B cell (primary cell): ENCODE data around the gene C10orf90. TPM values are rescaled to one million over a fixed set of nuclear protein-coding genes. Genes with fewer than 3 reads are reported as not detected.

Experiments
- ATAC-seq: fragments of 200-7000 bp; cut with Tn5 transposase; one replicate; pipeline ENCODE4 v1.10.0; 2021; ENCODE audit warnings: low read depth, mild to moderate bottlenecking, moderate number of reproducible peaks, moderate library complexity
- CTCF ChIA-PET: fragments of 350-600 bp; sonication (Branson Sonifier 250); formaldehyde crosslinking; loops from one replicate; lab custom pipeline; 2021; ENCODE audit warnings: antibody characterized with exemption, inconsistent platforms; lab: Charles Lee
- POLR2A ChIA-PET: fragments of 350-600 bp; sonication (Branson Sonifier 250); formaldehyde crosslinking; loops from one replicate; lab custom pipeline; 2021; ENCODE audit warnings: antibody characterized with exemption; lab: Charles Lee
- DNase-seq: peaks from one replicate; pipeline ENCODE4 v3.0.0; 2013
- H2AFZ ChIP-seq: 2 replicates; pipeline ENCODE4 v1.6.1; 2012; ENCODE audit warnings: mild to moderate bottlenecking, low read depth, low read length; ENCODE audit not compliant: insufficient read depth, poor library complexity, severe bottlenecking
- H3K27ac ChIP-seq, 2 donors: 1 replicate in 1 of 2; 2 replicates in 1 of 2; pipeline ENCODE4 v1.5.1; 2012 to 2013; ENCODE audit warnings: low read length in 2 of 2, mild to moderate bottlenecking in 2 of 2, moderate library complexity in 1 of 2
- H3K27me3 ChIP-seq, 4 experiments: fragments of 200-600 bp in 1 of 4; sonication (generic) in 1 of 4; replicated peaks in 1 of 4; 1 replicate in 2 of 4; 2 replicates in 2 of 4; pipeline versions ENCODE4 v1.6.1 to v1.7.0; 2013 to 2016; ENCODE audit warnings: low read length in 3 of 4, mild to moderate bottlenecking in 2 of 4, mixed read lengths in 1 of 4, moderate library complexity in 1 of 4; ENCODE audit not compliant: insufficient read depth in 4 of 4, control insufficient read depth in 3 of 4; ENCODE audit errors: control extremely low read depth in 1 of 4
- H3K36me3 ChIP-seq, 2 experiments: replicated peaks in 1 of 2; 1 replicate in 1 of 2; 2 replicates in 1 of 2; pipeline versions ENCODE4 v1.6.1 to v1.7.1; 2013; ENCODE audit warnings: low read length in 1 of 2; ENCODE audit not compliant: insufficient read depth in 2 of 2, control insufficient read depth in 1 of 2; ENCODE audit errors: control extremely low read depth in 1 of 2, extremely low read depth in 1 of 2
- H3K4me1 ChIP-seq, 2 donors: fragments of 200-600 bp in 1 of 2; sonication (generic) in 1 of 2; 1 replicate in 1 of 2; 2 replicates in 1 of 2; pipeline versions ENCODE4 v1.5.1 to v1.6.1; 2013 to 2017; ENCODE audit warnings: low read length in 2 of 2; ENCODE audit not compliant: control insufficient read depth in 2 of 2, insufficient read depth in 2 of 2
- H3K4me2 ChIP-seq: replicated peaks from 2 replicates; pipeline ENCODE3; 2012; ENCODE audit warnings: mild to moderate bottlenecking, low read depth, low read length; ENCODE audit not compliant: poor library complexity, severe bottlenecking
- H3K4me3 ChIP-seq, 5 experiments: fragments of 200-600 bp in 1 of 5; sonication (generic) in 1 of 5; 1 replicate in 3 of 5; 2 replicates in 2 of 5; pipeline versions ENCODE4 v1.5.1 to v1.7.0; 2011 to 2016; ENCODE audit warnings: low read length in 4 of 5, mild to moderate bottlenecking in 4 of 5, low read depth in 2 of 5, control low read depth in 1 of 5, moderate library complexity in 1 of 5; ENCODE audit not compliant: insufficient read depth in 1 of 5; ENCODE audit errors: control extremely low read depth in 1 of 5, extremely low read depth in 1 of 5
- H3K79me2 ChIP-seq: fragments of 200-600 bp; sonication (generic); one replicate; pipeline ENCODE4 v1.6.0; 2016; ENCODE audit warnings: low read length; ENCODE audit not compliant: control insufficient read depth, insufficient read depth
- H3K9ac ChIP-seq: fragments of 200-600 bp; sonication (generic); 2 replicates; pipeline ENCODE4 v1.6.1; 2017; ENCODE audit warnings: mild to moderate bottlenecking, low read length, moderate library complexity
- H3K9me3 ChIP-seq, 3 donors: one replicate each; pipeline versions ENCODE4 v1.6.1 to v1.7.1; 2013; ENCODE audit warnings: low read length in 2 of 3; ENCODE audit not compliant: control insufficient read depth in 2 of 3, insufficient read depth in 1 of 3; ENCODE audit errors: control extremely low read depth in 1 of 3
- H4K20me1 ChIP-seq: 2 replicates; pipeline ENCODE4 v1.6.0; 2012; ENCODE audit warnings: mild to moderate bottlenecking, low read length; ENCODE audit not compliant: insufficient read depth, control insufficient read depth, poor library complexity, severe bottlenecking
- H3K27ac Mint-ChIP-seq: one replicate; pipeline ENCODE4 v1.8.0; 2021; ENCODE audit warnings: mixed read lengths
- H3K27me3 Mint-ChIP-seq: one replicate; pipeline ENCODE4 v1.8.0; 2021; ENCODE audit warnings: mixed read lengths
- H3K4me1 Mint-ChIP-seq: one replicate; pipeline ENCODE4 v1.8.0; 2021; ENCODE audit warnings: mixed read lengths
- H3K4me3 Mint-ChIP-seq: one replicate; pipeline ENCODE4 v1.8.0; 2021; ENCODE audit warnings: mixed read lengths
- H3K9me3 Mint-ChIP-seq: one replicate; pipeline ENCODE4 v1.8.0; 2022; ENCODE audit warnings: mixed read lengths; ENCODE audit not compliant: insufficient read depth
- EZH2 ChIP-seq: IDR thresholded peaks from 2 replicates; pipeline ENCODE4 v1.6.1; 2012; ENCODE audit warnings: borderline replicate concordance, low read depth, mild to moderate bottlenecking, moderate library complexity, low read length; ENCODE audit not compliant: insufficient read depth, poor library complexity, severe bottlenecking
- WGBS: methylation state at CpG from one replicate; pipeline ENCODE4 v1.1.5; 2013; ENCODE audit warnings: missing lambda C conversion rate; ENCODE audit not compliant: insufficient coverage; 5-methylcytosine and 5-hydroxymethylcytosine counted together
- intact Hi-C: fragments of 100-400 bp; cut with micrococcal nuclease; formaldehyde crosslinking; loops from one replicate; pipeline ENCODE4 v1.10.0; 2022
- polyA plus RNA-seq: library from polyadenylated mRNA; depleted of rRNA; stranded (reverse); fragments of >200 nt; gene quantifications from 2 replicates; pipeline ENCODE4 v1.2.3, GENCODE V29; 2012
- total RNA-seq, 2 donors: library from RNA; stranded (reverse); fragments of 120-200 nt in 1 of 2; gene quantifications; 1 replicate in 1 of 2; 2 replicates in 1 of 2; pipeline versions ENCODE4 v1.2.3 to v1.2.4, GENCODE V29; 2013 to 2022
- TF ChIP-seq, protein P1 (sequence below): fragments of 200-600 bp; IDR thresholded peaks from one replicate; pipeline ENCODE4 v1.8.0; 2022; ENCODE audit warnings: antibody characterized with exemption, mild to moderate bottlenecking

Gene C10orf90
- total and polyA plus RNA-seq, 2 donors (not counting 1 experiment from before 2014, with no cell fraction given): not detected

DNA sequence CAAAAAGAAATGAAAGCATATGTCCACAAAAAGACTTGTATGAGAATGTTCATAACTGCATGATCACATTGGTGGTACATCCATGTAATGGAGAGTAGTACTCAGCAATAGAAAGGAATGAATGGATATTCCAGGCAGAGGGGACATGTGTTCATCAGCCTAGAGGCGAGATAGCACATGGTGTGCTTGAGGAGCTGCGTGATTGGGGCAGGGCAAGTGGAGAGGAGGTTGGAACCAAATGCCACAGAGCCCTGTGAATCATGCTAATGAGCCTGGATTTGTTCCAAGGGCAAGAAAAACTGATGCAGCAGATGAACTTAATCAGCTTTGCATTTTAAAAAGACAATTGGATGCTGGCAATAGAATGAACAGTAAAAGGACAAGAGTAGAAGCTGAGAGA lies 73.3 kb downstream of the C10orf90 start:
- no peak overlapping the region for H3K27ac Mint-ChIP-seq
- Histone ChIP-seq H3K9ac (no peak overlapping the region), H3K36me3 (no peaks in the 10 kb centered on the region), H3K4me2 (no peak overlapping the region), H2AFZ (no peak overlapping the region), H3K27ac (no peak overlapping the region), H3K9me3 (no peaks in the 10 kb centered on the region), H3K4me1 (no peaks in the 10 kb centered on the region), H4K20me1 (no peaks in the 10 kb centered on the region), H3K79me2 (no peaks in the 10 kb centered on the region), H3K4me3 (no peak overlapping the region), H3K27me3 (peaks cover 0 to 2% (median 0%) of the 10 kb centered on the region in 4 experiments)
- H3K27me3 Mint-ChIP-seq: no peaks in the 10 kb centered on the region
- ATAC-seq (no peak), DNase-seq (no peak)
- ChIA-PET CTCF (interaction anchor here (1.2 to 1.5 kb wide), 2 partner anchors 19 to 615 kb away, joined by 4 to 7 read pairs; no protein-coding TSS in a partner anchor), POLR2A (no interaction called here)
- no peaks in the 10 kb centered on the region for H3K4me1 Mint-ChIP-seq
- no peaks in the 10 kb centered on the region for H3K9me3 Mint-ChIP-seq
- TF ChIP-seq EZH2: no peak
- TF ChIP-seq, protein P1, sequence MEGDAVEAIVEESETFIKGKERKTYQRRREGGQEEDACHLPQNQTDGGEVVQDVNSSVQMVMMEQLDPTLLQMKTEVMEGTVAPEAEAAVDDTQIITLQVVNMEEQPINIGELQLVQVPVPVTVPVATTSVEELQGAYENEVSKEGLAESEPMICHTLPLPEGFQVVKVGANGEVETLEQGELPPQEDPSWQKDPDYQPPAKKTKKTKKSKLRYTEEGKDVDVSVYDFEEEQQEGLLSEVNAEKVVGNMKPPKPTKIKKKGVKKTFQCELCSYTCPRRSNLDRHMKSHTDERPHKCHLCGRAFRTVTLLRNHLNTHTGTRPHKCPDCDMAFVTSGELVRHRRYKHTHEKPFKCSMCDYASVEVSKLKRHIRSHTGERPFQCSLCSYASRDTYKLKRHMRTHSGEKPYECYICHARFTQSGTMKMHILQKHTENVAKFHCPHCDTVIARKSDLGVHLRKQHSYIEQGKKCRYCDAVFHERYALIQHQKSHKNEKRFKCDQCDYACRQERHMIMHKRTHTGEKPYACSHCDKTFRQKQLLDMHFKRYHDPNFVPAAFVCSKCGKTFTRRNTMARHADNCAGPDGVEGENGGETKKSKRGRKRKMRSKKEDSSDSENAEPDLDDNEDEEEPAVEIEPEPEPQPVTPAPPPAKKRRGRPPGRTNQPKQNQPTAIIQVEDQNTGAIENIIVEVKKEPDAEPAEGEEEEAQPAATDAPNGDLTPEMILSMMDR: no peak
- intact Hi-C loops: no loop called here
- WGBS: 87% methylated on average over 2 of the region's 2 CpGs
- H3K4me3 Mint-ChIP-seq: no peak overlapping the region

DNA sequence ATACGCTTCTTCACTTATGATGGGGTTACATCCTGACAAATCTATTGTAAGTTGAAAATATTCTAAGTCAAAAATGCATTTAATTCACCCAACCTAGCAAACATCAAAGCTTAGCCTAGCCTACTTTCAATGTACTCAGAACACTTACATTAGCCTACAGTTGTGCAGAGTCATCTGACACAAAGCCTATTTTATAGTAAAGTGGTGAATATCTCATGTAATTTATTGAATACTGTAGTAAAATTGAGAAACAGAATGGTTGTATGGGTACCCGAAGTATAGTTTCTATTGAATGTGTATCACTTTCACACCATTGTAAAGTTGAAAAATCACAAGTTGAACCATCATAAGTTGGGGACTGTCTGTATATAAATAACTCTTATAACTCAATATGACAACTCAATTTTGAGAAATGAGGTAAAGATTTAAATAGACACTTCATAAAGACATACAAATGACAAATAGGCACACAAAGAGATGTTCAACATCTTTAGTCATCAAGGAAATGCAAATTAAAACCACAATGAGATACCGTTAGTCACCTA lies 73.9 kb downstream of the C10orf90 start:
- TF ChIP-seq EZH2: no peak
- TF ChIP-seq, protein P1: no peak
- ATAC-seq: no peak
- DNase-seq: no peak
- H3K9me3 ChIP-seq: no peaks in the 10 kb centered on the region
- WGBS: no CpG with 5 or more reads among the region's 3 CpGs
- no peaks in the 10 kb centered on the region for H3K79me2 ChIP-seq
- no peak overlapping the region for H3K4me2 ChIP-seq
- Mint-ChIP-seq H3K4me3 (no peak overlapping the region), H3K27ac (no peak overlapping the region), H3K9me3 (no peaks in the 10 kb centered on the region), H3K27me3 (no peaks in the 10 kb centered on the region), H3K4me1 (no peaks in the 10 kb centered on the region)
- H3K4me1 ChIP-seq: no peaks in the 10 kb centered on the region
- no peaks in the 10 kb centered on the region for H4K20me1 ChIP-seq
- ChIA-PET POLR2A (no interaction called here), CTCF (no interaction called here)
- no peak overlapping the region for H2AFZ ChIP-seq
- H3K27ac ChIP-seq: no peak overlapping the region
- no peaks in the 10 kb centered on the region for H3K36me3 ChIP-seq
- no peak overlapping the region for H3K4me3 ChIP-seq
- intact Hi-C loops: no loop called here
- no peak overlapping the region for H3K9ac ChIP-seq
- peaks cover 0 to 2% (median 0%) of the 10 kb centered on the region in 4 experiments for H3K27me3 ChIP-seq
